HG02973 (cell line): ENCODE data around the gene ZNF76.

Experiments used
- ATAC-seq: cut with Tn5 transposase; IDR thresholded peaks from one replicate; pipeline ENCODE4 v1.9.1; 2021; ENCODE audit warnings: moderate library complexity; ENCODE audit not compliant: unreplicated experiment

ZNF76 gene

GRCh38 chr6:35259194-35259947 lies at the start of gene ZNF76:
Gene ZNF76 (plus strand): TSS chr6:35259735. CDS start chr6:35281152, 21,417 bp downstream.
- ATAC-seq: peak; percentile 81

GRCh38 chr6:35213298-35213791 lies 46.2 kb upstream of the ZNF76 start:
- ATAC-seq: no peak

- no peak for ATAC-seq
These were observed 45.4 kb upstream of the ZNF76 start, which contains the start of gene SCUBE3 for GRCh38 chr6:35213824-35214756. Gene SCUBE3 (plus strand): TSS chr6:35213956. CDS start chr6:35214419, 463 bp downstream.

- no peak for ATAC-seq
These were observed 44.5 kb upstream of the ZNF76 start for GRCh38 chr6:35214869-35215664.

GRCh38 chr6:35215665-35216411 lies 43.7 kb upstream of the ZNF76 start:
- ATAC-seq: no peak

- ATAC-seq: no peak
These were observed 43.2 kb upstream of the ZNF76 start for GRCh38 chr6:35216412-35216732.

GRCh38 chr6:35216851-35217811 lies 42.4 kb upstream of the ZNF76 start:
- ATAC-seq: no peak

- ATAC-seq: no peak
These were observed 41.5 kb upstream of the ZNF76 start for GRCh38 chr6:35218021-35218420.

GRCh38 chr6:35218456-35218855 lies 41.1 kb upstream of the ZNF76 start:
- no peak for ATAC-seq

- ATAC-seq: no peak
These were observed 39.7 kb upstream of the ZNF76 start for GRCh38 chr6:35219683-35220326.

- no peak for ATAC-seq
These were observed 38.8 kb upstream of the ZNF76 start for GRCh38 chr6:35220711-35221110.

GRCh38 chr6:35223396-35223795 lies 36.1 kb upstream of the ZNF76 start:
- ATAC-seq: no peak

GRCh38 chr6:35224720-35225119 lies 34.8 kb upstream of the ZNF76 start:
- no peak for ATAC-seq

- no peak for ATAC-seq
These were observed 31.1 kb upstream of the ZNF76 start for GRCh38 chr6:35228481-35228880.

- no peak for ATAC-seq
These were observed 30.2 kb upstream of the ZNF76 start for GRCh38 chr6:35229304-35229703.

GRCh38 chr6:35230498-35230897 lies 29.0 kb upstream of the ZNF76 start:
- ATAC-seq: no peak

- no peak for ATAC-seq
These were observed 28.6 kb upstream of the ZNF76 start for GRCh38 chr6:35230950-35231349.

- ATAC-seq: no peak
These were observed 28.0 kb upstream of the ZNF76 start for GRCh38 chr6:35231563-35231962.

- ATAC-seq: no peak
These were observed 24.6 kb upstream of the ZNF76 start for GRCh38 chr6:35234901-35235300.
